HepG2 (cell line): ENCODE results near the gene PPP1R3C. TPM values are rescaled to one million over a fixed set of nuclear protein-coding genes. Genes with fewer than 3 reads are reported as not detected.
A peak's percentile ranks its signal among the peaks of the same experiment; 100 is the strongest.

Source experiments
- CREB3 ChIP-seq: sonication (generic); formaldehyde crosslinking; IDR thresholded peaks from 2 replicates; pipeline ENCODE4 v1.5.0; 2020; ENCODE audit warnings: missing genetic modification reagents
- ETV5 ChIP-seq: IDR thresholded peaks from 2 replicates; pipeline ENCODE4 v1.6.1; 2018; ENCODE audit warnings: missing biosample characterization, missing genetic modification reagents, inconsistent platforms, borderline replicate concordance
- ETV6 ChIP-seq: sonication (generic); formaldehyde crosslinking; conservative IDR thresholded peaks from 2 replicates; pipeline ENCODE4 v1.4.0; 2020; ENCODE audit warnings: missing genetic modification reagents
- HMG20A ChIP-seq: IDR thresholded peaks from 2 replicates; pipeline ENCODE4 v1.6.1; 2016; ENCODE audit warnings: borderline replicate concordance
- MZF1 ChIP-seq: sonication (generic); formaldehyde crosslinking; IDR thresholded peaks from 2 replicates; pipeline ENCODE4 v1.8.1; 2023; ENCODE audit warnings: mild to moderate bottlenecking, missing genetic modification reagents, borderline replicate concordance
- PRDM10 ChIP-seq: sonication (generic); formaldehyde crosslinking; IDR thresholded peaks from 2 replicates; pipeline ENCODE4 v1.4.0; 2020; ENCODE audit warnings: low read depth, missing genetic modification reagents
- SNAI1 ChIP-seq: sonication (generic); formaldehyde crosslinking; IDR thresholded peaks from 2 replicates; pipeline ENCODE4 v1.5.0; 2020; ENCODE audit warnings: mild to moderate bottlenecking, missing genetic modification reagents, borderline replicate concordance
- SRSF1 ChIP-seq: fragments of 200-400 bp; formaldehyde crosslinking; optimal IDR thresholded peaks from 2 replicates; pipeline ENCODE3; 2017; ENCODE audit warnings: mild to moderate bottlenecking, low read depth, low read length, moderate library complexity
- YY1 ChIP-seq: IDR thresholded peaks from 2 replicates; pipeline ENCODE4 v1.6.1; 2011; ENCODE audit warnings: low read length, low read depth, moderate library complexity, mild to moderate bottlenecking; ENCODE audit not compliant: insufficient read depth, insufficient replicate concordance
- ZMYM3 ChIP-seq: sonication (generic); formaldehyde crosslinking; IDR thresholded peaks from 2 replicates; pipeline ENCODE4 v1.5.1; 2020; ENCODE audit warnings: mild to moderate bottlenecking, missing genetic modification reagents
- ZNF224 ChIP-seq: sonication (generic); formaldehyde crosslinking; IDR thresholded peaks from 2 replicates; pipeline ENCODE4 v1.5.0; 2020; ENCODE audit warnings: mild to moderate bottlenecking, missing genetic modification reagents
- ZNF329 ChIP-seq: sonication (generic); formaldehyde crosslinking; IDR thresholded peaks from 2 replicates; pipeline ENCODE4 v1.9.0; 2021; ENCODE audit warnings: low read depth, mild to moderate bottlenecking, missing genetic modification reagents
- ZNF766 ChIP-seq: sonication (generic); formaldehyde crosslinking; IDR thresholded peaks from 2 replicates; pipeline ENCODE4 v1.5.0; 2020; ENCODE audit warnings: missing genetic modification reagents, borderline replicate concordance
- polyA plus RNA-seq, 8 experiments: library from polyadenylated mRNA; depleted of rRNA in 3 of 8; stranded (reverse) in 7 of 8; unstranded in 1 of 8; fragments of >200 nt; fragmentation: Illumina TruSeq in 4 of 8; extraction: Trizol in 4 of 8; gene quantifications; 2 replicates each; pipeline versions ENCODE4 v1.2.1 to v1.2.3, GENCODE V29; 2011 to 2016; ENCODE audit warnings: low read depth in 4 of 8, missing spikeins in 1 of 8, mixed read lengths in 1 of 8; ENCODE audit not compliant: insufficient read depth in 1 of 8
- total RNA-seq, 5 experiments: library from RNA; depleted of rRNA; stranded (reverse); fragments of >200 nt; fragmentation: Illumina TruSeq; extraction: Trizol; gene quantifications; 2 replicates each; pipeline ENCODE4 v1.2.3, GENCODE V29; 2016; ENCODE audit warnings: low read depth in 1 of 5
- TF ChIP-seq, protein P1 (sequence below): IDR thresholded peaks from 2 replicates; pipeline ENCODE4 v1.6.1; 2016; ENCODE audit warnings: low read depth, control low read depth
- TF ChIP-seq, protein P2 (sequence below): sonication (generic); formaldehyde crosslinking; conservative IDR thresholded peaks from 2 replicates; pipeline ENCODE4 v1.8.0; 2022; ENCODE audit warnings: mild to moderate bottlenecking, moderate library complexity, missing genetic modification reagents
- TF ChIP-seq, protein P3 (sequence below): sonication (generic); formaldehyde crosslinking; IDR thresholded peaks from 2 replicates; pipeline ENCODE4; 2020; ENCODE audit warnings: missing genetic modification reagents, mild to moderate bottlenecking, borderline replicate concordance

Gene PPP1R3C
- total and polyA plus RNA-seq, 2 of the 13 experiments (the other 11 are each of a cell fraction or from before 2014, with no cell fraction given): 13.3 to 14.8 TPM

- TF ChIP-seq CREB3 (CRISPR knock-in tag) (peak; percentile 98), YY1 (peak; percentile 39), ZNF766 (peak; percentile 98), MZF1 (CRISPR knock-in tag) (peak; percentile 74; the same call in 1 of the 2 replicates), PRDM10 (CRISPR knock-in tag) (peak; percentile 77; the same call in 1 of the 2 replicates), HMG20A (CRISPR knock-in tag) (peak; percentile 54; the same call in 1 of the 2 replicates), ZNF329 (peak; percentile 87), ZNF224 (CRISPR knock-in tag) (peak; percentile 99), ETV6 (CRISPR knock-in tag) (peak; percentile 64), SNAI1 (0 out of 2 replicates have a peak, but pooled peaks have one; percentile 26), ZMYM3 (CRISPR knock-in tag) (no peak), ETV5 (peak; percentile 49; the same call in 1 of the 2 replicates), SRSF1 (peak; percentile 91)
- TF ChIP-seq, protein P1, sequence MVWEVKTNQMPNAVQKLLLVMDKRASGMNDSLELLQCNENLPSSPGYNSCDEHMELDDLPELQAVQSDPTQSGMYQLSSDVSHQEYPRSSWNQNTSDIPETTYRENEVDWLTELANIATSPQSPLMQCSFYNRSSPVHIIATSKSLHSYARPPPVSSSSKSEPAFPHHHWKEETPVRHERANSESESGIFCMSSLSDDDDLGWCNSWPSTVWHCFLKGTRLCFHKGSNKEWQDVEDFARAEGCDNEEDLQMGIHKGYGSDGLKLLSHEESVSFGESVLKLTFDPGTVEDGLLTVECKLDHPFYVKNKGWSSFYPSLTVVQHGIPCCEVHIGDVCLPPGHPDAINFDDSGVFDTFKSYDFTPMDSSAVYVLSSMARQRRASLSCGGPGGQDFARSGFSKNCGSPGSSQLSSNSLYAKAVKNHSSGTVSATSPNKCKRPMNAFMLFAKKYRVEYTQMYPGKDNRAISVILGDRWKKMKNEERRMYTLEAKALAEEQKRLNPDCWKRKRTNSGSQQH: peak; percentile 85; the same call in 1 of the 2 replicates
- TF ChIP-seq, protein P2, sequence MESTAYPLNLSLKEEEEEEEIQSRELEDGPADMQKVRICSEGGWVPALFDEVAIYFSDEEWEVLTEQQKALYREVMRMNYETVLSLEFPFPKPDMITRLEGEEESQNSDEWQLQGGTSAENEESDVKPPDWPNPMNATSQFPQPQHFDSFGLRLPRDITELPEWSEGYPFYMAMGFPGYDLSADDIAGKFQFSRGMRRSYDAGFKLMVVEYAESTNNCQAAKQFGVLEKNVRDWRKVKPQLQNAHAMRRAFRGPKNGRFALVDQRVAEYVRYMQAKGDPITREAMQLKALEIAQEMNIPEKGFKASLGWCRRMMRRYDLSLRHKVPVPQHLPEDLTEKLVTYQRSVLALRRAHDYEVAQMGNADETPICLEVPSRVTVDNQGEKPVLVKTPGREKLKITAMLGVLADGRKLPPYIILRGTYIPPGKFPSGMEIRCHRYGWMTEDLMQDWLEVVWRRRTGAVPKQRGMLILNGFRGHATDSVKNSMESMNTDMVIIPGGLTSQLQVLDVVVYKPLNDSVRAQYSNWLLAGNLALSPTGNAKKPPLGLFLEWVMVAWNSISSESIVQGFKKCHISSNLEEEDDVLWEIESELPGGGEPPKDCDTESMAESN (CRISPR knock-in tag): peak; percentile 90
- TF ChIP-seq, protein P3, sequence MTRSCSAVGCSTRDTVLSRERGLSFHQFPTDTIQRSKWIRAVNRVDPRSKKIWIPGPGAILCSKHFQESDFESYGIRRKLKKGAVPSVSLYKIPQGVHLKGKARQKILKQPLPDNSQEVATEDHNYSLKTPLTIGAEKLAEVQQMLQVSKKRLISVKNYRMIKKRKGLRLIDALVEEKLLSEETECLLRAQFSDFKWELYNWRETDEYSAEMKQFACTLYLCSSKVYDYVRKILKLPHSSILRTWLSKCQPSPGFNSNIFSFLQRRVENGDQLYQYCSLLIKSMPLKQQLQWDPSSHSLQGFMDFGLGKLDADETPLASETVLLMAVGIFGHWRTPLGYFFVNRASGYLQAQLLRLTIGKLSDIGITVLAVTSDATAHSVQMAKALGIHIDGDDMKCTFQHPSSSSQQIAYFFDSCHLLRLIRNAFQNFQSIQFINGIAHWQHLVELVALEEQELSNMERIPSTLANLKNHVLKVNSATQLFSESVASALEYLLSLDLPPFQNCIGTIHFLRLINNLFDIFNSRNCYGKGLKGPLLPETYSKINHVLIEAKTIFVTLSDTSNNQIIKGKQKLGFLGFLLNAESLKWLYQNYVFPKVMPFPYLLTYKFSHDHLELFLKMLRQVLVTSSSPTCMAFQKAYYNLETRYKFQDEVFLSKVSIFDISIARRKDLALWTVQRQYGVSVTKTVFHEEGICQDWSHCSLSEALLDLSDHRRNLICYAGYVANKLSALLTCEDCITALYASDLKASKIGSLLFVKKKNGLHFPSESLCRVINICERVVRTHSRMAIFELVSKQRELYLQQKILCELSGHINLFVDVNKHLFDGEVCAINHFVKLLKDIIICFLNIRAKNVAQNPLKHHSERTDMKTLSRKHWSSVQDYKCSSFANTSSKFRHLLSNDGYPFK (CRISPR knock-in tag): peak; percentile 92
Observed at GRCh38 chr10:91632671-91633550, at the start of gene PPP1R3C (continued).
